Activated CD8-positive, alpha-beta memory T cell treated with anti-CD3 and anti-CD28 coated beads, Interleukin-2, amount 50 U/mL, for 24 hours (primary cell): Measurements from ENCODE around the gene TMEM255B.
"Not testable (repeated sequence)": the region's sequence is repeated elsewhere in the genome, so short reads cannot be mapped to it uniquely, and the experiment has no call there.

ENCODE experiments used
- DNase-seq: peaks from one replicate; pipeline ENCODE4 v3.0.0-alpha.2; 2020; ENCODE audit errors: extremely low read depth

The TMEM255B gene

GRCh38 chr13:113734099-113734825, 24.8 kb upstream of the TMEM255B start:
- DNase-seq, result no peak

GRCh38 chr13:113734826-113735125, 24.2 kb upstream of the TMEM255B start:
- no peak for DNase-seq

- DNase-seq, result no peak
Observed at GRCh38 chr13:113735194-113735593, 23.8 kb upstream of the TMEM255B start.

- no peak for DNase-seq
Observed at GRCh38 chr13:113735750-113736149, 23.3 kb upstream of the TMEM255B start.

- no peak for DNase-seq
Observed at GRCh38 chr13:113736258-113736731, 22.7 kb upstream of the TMEM255B start.

GRCh38 chr13:113737803-113738202, 21.2 kb upstream of the TMEM255B start:
- DNase-seq, result no peak

- DNase-seq, result no peak
Observed at GRCh38 chr13:113739527-113740285, 19.3 kb upstream of the TMEM255B start.

GRCh38 chr13:113740286-113740556, 18.8 kb upstream of the TMEM255B start:
- DNase-seq, result no peak

GRCh38 chr13:113740661-113741060, 18.4 kb upstream of the TMEM255B start:
- DNase-seq, result no peak

GRCh38 chr13:113741191-113741668, 17.8 kb upstream of the TMEM255B start:
- no peak for DNase-seq

- DNase-seq, result no peak
Observed at GRCh38 chr13:113742000-113742441, 17.0 kb upstream of the TMEM255B start.

- DNase-seq, result no peak
Observed at GRCh38 chr13:113742445-113743120, 16.4 kb upstream of the TMEM255B start.

GRCh38 chr13:113743366-113744195, 15.4 kb upstream of the TMEM255B start:
- no peak for DNase-seq

- DNase-seq, result no peak
Observed at GRCh38 chr13:113744197-113745000, 14.6 kb upstream of the TMEM255B start.

- no peak for DNase-seq
Observed at GRCh38 chr13:113745059-113745458, 14.0 kb upstream of the TMEM255B start.

- DNase-seq, result not testable (repeated sequence)
Observed at GRCh38 chr13:113745500-113746142, 13.4 kb upstream of the TMEM255B start.

GRCh38 chr13:113746143-113746525, 12.9 kb upstream of the TMEM255B start:
- no peak for DNase-seq

- no peak for DNase-seq
Observed at GRCh38 chr13:113746671-113747070, 12.4 kb upstream of the TMEM255B start.

- no peak for DNase-seq
Observed at GRCh38 chr13:113747291-113747833, 11.7 kb upstream of the TMEM255B start.
